ENCODE results near the gene CFAP161.

GRCh38 chr15:81133782-81134461 lies at the start of gene CFAP161:
- no peak for TF ChIP-seq POLR2A (IDR thresholded peaks at IDR 0.05)
- TF ChIP-seq CTCF (IDR thresholded peaks at IDR 0.05) = peak in 2 of 3 experiments; percentile 29 to 41
